Measurements from ENCODE around the gene LRP1.
"Not testable (repeated sequence)": the region's sequence is repeated elsewhere in the genome, so short reads cannot be mapped to it uniquely, and the experiment has no call there.

Gene LRP1

GRCh38 chr12:57112492-57113294, 15.6 kb upstream of the LRP1 start:
- peak in 1 of 2 donors; percentile 88 for DNase-seq

- no peak for DNase-seq
Observed at GRCh38 chr12:57116580-57117281, 11.6 kb upstream of the LRP1 start.

- no peak for DNase-seq
Observed at GRCh38 chr12:57118711-57119271, 9.5 kb upstream of the LRP1 start.

GRCh38 chr12:57119294-57120085, 8.8 kb upstream of the LRP1 start:
- DNase-seq: no peak

- DNase-seq: not testable (repeated sequence)
Observed at GRCh38 chr12:57120718-57121117, 7.6 kb upstream of the LRP1 start.

GRCh38 chr12:57123813-57124212, 4.5 kb upstream of the LRP1 start:
- no peak for DNase-seq

- DNase-seq: peak; percentile 75 to 84
Observed at GRCh38 chr12:57124261-57124877, 3.9 kb upstream of the LRP1 start.

GRCh38 chr12:57126061-57126460, 2.2 kb upstream of the LRP1 start:
- no peak for DNase-seq

- no peak for DNase-seq
Observed at GRCh38 chr12:57126561-57126960, 1.7 kb upstream of the LRP1 start.

- peak; percentile 40 to 49 for DNase-seq
Observed at GRCh38 chr12:57127101-57127725, 1.1 kb upstream of the LRP1 start.

GRCh38 chr12:57128519-57129247, 400 bp downstream of the LRP1 start:
- DNase-seq: no peak

GRCh38 chr12:57129321-57129842, 1.1 kb downstream of the LRP1 start:
- no peak for DNase-seq

- DNase-seq: no peak
Observed at GRCh38 chr12:57129889-57130288, 1.6 kb downstream of the LRP1 start.

GRCh38 chr12:57130941-57131340, 2.7 kb downstream of the LRP1 start:
- DNase-seq: no peak

GRCh38 chr12:57131896-57132744, 3.8 kb downstream of the LRP1 start:
- no peak for DNase-seq

- no peak for DNase-seq
Observed at GRCh38 chr12:57133013-57133569, 4.8 kb downstream of the LRP1 start.

GRCh38 chr12:57133916-57134315, 5.6 kb downstream of the LRP1 start:
- no peak for DNase-seq

GRCh38 chr12:57134949-57135348, 6.7 kb downstream of the LRP1 start:
- DNase-seq: no peak

- no peak for DNase-seq
Observed at GRCh38 chr12:57135527-57136326, 7.4 kb downstream of the LRP1 start.

Data from stimulated activated CD4-positive, alpha-beta T cell treated with anti-CD3 and anti-CD28 coated beads, Interleukin-2, amount 100 ng/mL, for 24 hours (primary cell).